Stimulated activated naive CD8-positive, alpha-beta T cell treated with anti-CD3 and anti-CD28 coated beads, Interleukin-15, Interleukin-2, amounts not matched to agents 100 U/mL and 50 U/mL, for 24 hours (primary cell): ENCODE measurements around the gene CAMP.
"Not testable (repeated sequence)": the region's sequence is repeated elsewhere in the genome, so short reads cannot be mapped to it uniquely, and the experiment has no call there.

Source experiments
- ATAC-seq: fragments of 150-1000 bp; cut with Tn5 transposase; one replicate; pipeline ENCODE4 v1.10.0; 2021
- DNase-seq: peaks from one replicate; pipeline ENCODE4 v3.0.0; 2021

Gene CAMP

GRCh38 chr3:48258530-48258929 is 35.2 kb downstream of the CAMP start:
- no peak for DNase-seq
- ATAC-seq = no peak

GRCh38 chr3:48267782-48268181 is 44.5 kb downstream of the CAMP start:
- no peak for ATAC-seq

GRCh38 chr3:48268381-48268935 is 45.2 kb downstream of the CAMP start:
- DNase-seq (peak; percentile 80), ATAC-seq (peak; percentile 95)

More at GRCh38 chr3:48267782-48268181, 44.5 kb downstream of the CAMP start:
- DNase-seq = no peak

GRCh38 chr3:48268936-48269561 is 45.8 kb downstream of the CAMP start:
- ATAC-seq = peak; percentile 51

GRCh38 chr3:48269592-48269991 is 46.3 kb downstream of the CAMP start:
- DNase-seq (no peak), ATAC-seq (no peak)

More at GRCh38 chr3:48268936-48269561, 45.8 kb downstream of the CAMP start:
- peak; percentile 56 for DNase-seq

- no peak for ATAC-seq
- DNase-seq = no peak
These were observed 47.0 kb downstream of the CAMP start for GRCh38 chr3:48270306-48270705.

GRCh38 chr3:48271223-48271622 is 47.9 kb downstream of the CAMP start:
- ATAC-seq, DNase-seq: not testable (repeated sequence)

GRCh38 chr3:48271763-48272498 is 48.6 kb downstream of the CAMP start:
- ATAC-seq = no peak

GRCh38 chr3:48273594-48274211 is 50.4 kb downstream of the CAMP start:
- DNase-seq = peak; percentile 60
- no peak for ATAC-seq

More at GRCh38 chr3:48271763-48272498, 48.6 kb downstream of the CAMP start:
- DNase-seq = no peak

- no peak for ATAC-seq
- DNase-seq = no peak
These were observed 51.2 kb downstream of the CAMP start for GRCh38 chr3:48274452-48274851.
